Liver (tissue), 9 donors: ENCODE results near the gene UBR3. TPM values are rescaled to one million over a fixed set of nuclear protein-coding genes. Genes with fewer than 3 reads are reported as not detected.

Experiments used
- DNase-seq: peaks from one replicate; pipeline ENCODE4 v3.0.0-alpha.2; 2017; ENCODE audit warnings: low spot score
- H3K27ac ChIP-seq, 2 donors: one replicate each; pipeline ENCODE4 v1.7.0; 2013; ENCODE audit warnings: inconsistent platforms in 2 of 2, low read length in 2 of 2, control low read depth in 1 of 2, low read depth in 1 of 2, mild to moderate bottlenecking in 1 of 2
- H3K27me3 ChIP-seq, 4 donors: one replicate each; pipeline versions ENCODE4 v1.6.1 to v1.7.0; 2013; ENCODE audit warnings: low read length in 3 of 4, inconsistent platforms in 1 of 4, mild to moderate bottlenecking in 1 of 4, moderate library complexity in 1 of 4; ENCODE audit not compliant: control insufficient read depth in 4 of 4, insufficient read depth in 4 of 4
- H3K36me3 ChIP-seq, 4 donors: one replicate each; pipeline versions ENCODE4 v1.6.1 to v1.7.0; 2013; ENCODE audit warnings: low read length in 3 of 4, mild to moderate bottlenecking in 3 of 4, low read depth in 1 of 4, moderate library complexity in 1 of 4; ENCODE audit not compliant: control insufficient read depth in 4 of 4, insufficient read depth in 3 of 4
- H3K4me1 ChIP-seq, 4 donors: one replicate each; pipeline versions ENCODE4 v1.6.1 to v1.7.0; 2013; ENCODE audit warnings: low read length in 3 of 4, mild to moderate bottlenecking in 3 of 4, moderate library complexity in 1 of 4; ENCODE audit not compliant: control insufficient read depth in 4 of 4, insufficient read depth in 4 of 4
- H3K4me3 ChIP-seq, 3 donors: one replicate each; pipeline versions ENCODE4 v1.6.1 to v1.7.0; 2013; ENCODE audit warnings: low read length in 3 of 3, control low read depth in 1 of 3, low read depth in 1 of 3, mild to moderate bottlenecking in 1 of 3
- H3K9ac ChIP-seq, 2 donors: one replicate each; pipeline ENCODE4 v1.7.0; 2013; ENCODE audit warnings: low read length in 2 of 2, mild to moderate bottlenecking in 2 of 2, moderate library complexity in 2 of 2, control low read depth in 1 of 2, low read depth in 1 of 2
- H3K9me3 ChIP-seq, 4 donors: one replicate each; pipeline versions ENCODE4 v1.6.1 to v1.7.0; 2013; ENCODE audit warnings: low read length in 3 of 4; ENCODE audit not compliant: control insufficient read depth in 4 of 4
- CTCF ChIP-seq: fragments of 150-350 bp; IDR thresholded peaks from 2 replicates; pipeline ENCODE4 v1.5.1; 2017; ENCODE audit warnings: improper control_type of control experiment, low read depth, low read length; ENCODE audit not compliant: missing input control
- EGR1 ChIP-seq, 2 donors: IDR thresholded peaks; 2 replicates each; pipeline ENCODE4 v1.6.1; 2016 to 2018; ENCODE audit warnings: antibody characterized with exemption in 2 of 2, low read depth in 2 of 2
- FOXA1 ChIP-seq: IDR thresholded peaks from 2 replicates; pipeline ENCODE4 v1.6.1; 2016; ENCODE audit warnings: antibody characterized with exemption
- FOXA2 ChIP-seq: IDR thresholded peaks from 2 replicates; pipeline ENCODE4 v1.6.1; 2016; ENCODE audit warnings: antibody characterized with exemption
- GABPA ChIP-seq, 2 donors: IDR thresholded peaks in 1 of 2; conservative IDR thresholded peaks in 1 of 2; 2 replicates each; pipeline ENCODE4 v1.6.1; 2016; ENCODE audit warnings: antibody characterized with exemption in 2 of 2, mild to moderate bottlenecking in 1 of 2, moderate library complexity in 1 of 2
- HNF4A ChIP-seq, 2 donors: conservative IDR thresholded peaks; 2 replicates each; pipeline ENCODE4 v1.6.1; 2016; ENCODE audit warnings: antibody characterized with exemption in 2 of 2, mild to moderate bottlenecking in 2 of 2
- HNF4G ChIP-seq: IDR thresholded peaks from 2 replicates; pipeline ENCODE4 v1.6.1; 2016; ENCODE audit warnings: antibody characterized with exemption
- JUND ChIP-seq, 2 donors: IDR thresholded peaks; 2 replicates each; pipeline ENCODE4 v1.6.1; 2016; ENCODE audit warnings: antibody characterized with exemption in 2 of 2
- MAX ChIP-seq: IDR thresholded peaks from 2 replicates; pipeline ENCODE4 v1.6.1; 2016; ENCODE audit warnings: antibody characterized with exemption
- NR2F2 ChIP-seq: IDR thresholded peaks from 2 replicates; pipeline ENCODE4 v1.6.1; 2016; ENCODE audit warnings: antibody characterized with exemption
- RAD21 ChIP-seq, 2 donors: IDR thresholded peaks; 2 replicates each; pipeline ENCODE4 v1.6.1; 2016; ENCODE audit warnings: antibody characterized with exemption in 2 of 2, mild to moderate bottlenecking in 2 of 2
- REST ChIP-seq: IDR thresholded peaks from 2 replicates; pipeline ENCODE4 v1.6.1; 2016; ENCODE audit warnings: antibody characterized with exemption, mild to moderate bottlenecking
- RXRA ChIP-seq, 2 donors: IDR thresholded peaks; 2 replicates each; pipeline ENCODE4 v1.6.1; 2017 to 2018; ENCODE audit warnings: antibody characterized with exemption in 2 of 2, mild to moderate bottlenecking in 1 of 2
- SP1 ChIP-seq: IDR thresholded peaks from 2 replicates; pipeline ENCODE4 v1.6.1; 2018; ENCODE audit warnings: antibody characterized with exemption, mild to moderate bottlenecking
- TAF1 ChIP-seq: conservative IDR thresholded peaks from 2 replicates; pipeline ENCODE4 v1.6.1; 2016; ENCODE audit warnings: antibody characterized with exemption, mild to moderate bottlenecking
- YY1 ChIP-seq: IDR thresholded peaks from 2 replicates; pipeline ENCODE4 v1.6.1; 2016; ENCODE audit warnings: antibody characterized with exemption, mild to moderate bottlenecking
- ZBTB33 ChIP-seq: IDR thresholded peaks from 2 replicates; pipeline ENCODE4 v1.6.1; 2016; ENCODE audit warnings: antibody characterized with exemption
- WGBS: extraction: QIAGEN DNeasy Blood & Tissue Kit; methylation state at CpG from one replicate; pipeline ENCODE4 v1.1.7; 2013; 5-methylcytosine and 5-hydroxymethylcytosine counted together
- polyA plus RNA-seq, 2 donors: library from polyadenylated mRNA; stranded (reverse) in 1 of 2; unstranded in 1 of 2; fragments of 200-250 nt in 1 of 2; fragments of >200 nt in 1 of 2; fragmentation: Nextera tagmentation in 1 of 2; extraction: Ambion mirVana in 1 of 2; gene quantifications; one replicate each; pipeline versions ENCODE4 v1.2.1 to v1.2.3, GENCODE V29; 2013 to 2015
- total RNA-seq, 2 donors: library from RNA; depleted of rRNA; stranded (reverse); fragments of >200 nt; gene quantifications; one replicate each; pipeline ENCODE4 v1.2.3, GENCODE V29; 2014
- TF ChIP-seq, protein P1 (sequence below): IDR thresholded peaks from 2 replicates; pipeline ENCODE4 v1.6.1; 2016; ENCODE audit warnings: antibody characterized with exemption
- donor health status: healthy.
- donor health status: healthy.
- donor health status: healthy.
- donor health status: healthy.
- donor health status: healthy.

UBR3 gene
- total and polyA plus RNA-seq, 4 donors: 8.5 to 69.4 (median 28.4) TPM

DNA sequence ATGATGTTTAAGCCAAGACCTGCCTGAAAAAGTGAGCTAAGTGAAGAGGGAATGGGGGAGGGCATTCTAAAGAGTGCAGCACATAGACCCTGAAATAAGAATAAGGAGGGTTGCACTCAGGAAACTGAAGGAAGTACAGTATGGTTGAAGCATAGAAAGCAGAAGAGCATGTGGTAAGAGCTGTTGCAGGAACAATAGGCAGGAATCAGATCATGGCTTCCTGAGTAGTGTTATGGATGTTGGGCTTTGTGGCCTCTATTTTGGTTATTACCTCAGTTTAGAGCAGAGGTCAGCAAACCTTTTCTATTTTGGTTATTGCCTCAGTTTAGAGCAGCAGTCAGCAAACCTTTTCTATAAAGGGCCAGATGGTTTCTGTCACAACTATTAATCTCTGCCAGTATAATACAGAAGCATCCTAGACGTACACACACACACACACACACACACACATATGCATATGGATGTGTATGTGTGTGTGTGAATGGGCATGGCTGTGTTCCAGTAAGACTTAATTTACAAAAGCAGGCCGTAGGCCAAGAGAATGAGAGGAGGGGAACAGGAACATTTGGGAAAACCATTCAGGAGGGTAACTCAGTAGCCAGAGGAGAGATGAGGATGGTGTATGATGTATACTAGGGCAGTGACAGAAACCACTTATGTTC lies 259.6 kb downstream of the UBR3 start:
- no peak overlapping the region for H3K9ac ChIP-seq
- no peak for DNase-seq
- H3K9me3 ChIP-seq: no peaks in the 10 kb centered on the region
- no peak overlapping the region for H3K27ac ChIP-seq
- no peaks in the 10 kb centered on the region for H3K4me1 ChIP-seq
- H3K36me3 ChIP-seq: peaks cover 0 to 3% (median 1%) of the 10 kb centered on the region in 4 donors
- H3K27me3 ChIP-seq: no peaks in the 10 kb centered on the region
- no peak for TF ChIP-seq REST
- TF ChIP-seq YY1: no peak
- TF ChIP-seq, protein P1, sequence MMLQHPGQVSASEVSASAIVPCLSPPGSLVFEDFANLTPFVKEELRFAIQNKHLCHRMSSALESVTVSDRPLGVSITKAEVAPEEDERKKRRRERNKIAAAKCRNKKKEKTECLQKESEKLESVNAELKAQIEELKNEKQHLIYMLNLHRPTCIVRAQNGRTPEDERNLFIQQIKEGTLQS: no peak
- TF ChIP-seq SP1: no peak
- TF ChIP-seq JUND (IDR thresholded peaks at IDR 0.05): no peak
- no peak for TF ChIP-seq FOXA2
- TF ChIP-seq CTCF: no peak
- TF ChIP-seq HNF4G: no peak
- TF ChIP-seq TAF1: no peak
- no peak for TF ChIP-seq EGR1 (IDR thresholded peaks at IDR 0.05; ENCODE audit: low read depth in 2 of 2)
- no peak for TF ChIP-seq RXRA (IDR thresholded peaks at IDR 0.05)
- TF ChIP-seq FOXA1: no peak
- TF ChIP-seq GABPA (IDR thresholded peaks at IDR 0.05 in 1 of 2, conservative IDR thresholded peaks at IDR 0.05 in 1 of 2): no peak
- no peak for TF ChIP-seq MAX
- no peak for TF ChIP-seq ZBTB33
- no peak for TF ChIP-seq HNF4A (conservative IDR thresholded peaks at IDR 0.05)
- TF ChIP-seq RAD21 (IDR thresholded peaks at IDR 0.05): no peak
- TF ChIP-seq NR2F2: no peak
- H3K4me3 ChIP-seq: no peak overlapping the region
- WGBS: 87% methylated on average over 2 of the region's 2 CpGs
